ENCODE results near the gene ARHGAP10.

DNA sequence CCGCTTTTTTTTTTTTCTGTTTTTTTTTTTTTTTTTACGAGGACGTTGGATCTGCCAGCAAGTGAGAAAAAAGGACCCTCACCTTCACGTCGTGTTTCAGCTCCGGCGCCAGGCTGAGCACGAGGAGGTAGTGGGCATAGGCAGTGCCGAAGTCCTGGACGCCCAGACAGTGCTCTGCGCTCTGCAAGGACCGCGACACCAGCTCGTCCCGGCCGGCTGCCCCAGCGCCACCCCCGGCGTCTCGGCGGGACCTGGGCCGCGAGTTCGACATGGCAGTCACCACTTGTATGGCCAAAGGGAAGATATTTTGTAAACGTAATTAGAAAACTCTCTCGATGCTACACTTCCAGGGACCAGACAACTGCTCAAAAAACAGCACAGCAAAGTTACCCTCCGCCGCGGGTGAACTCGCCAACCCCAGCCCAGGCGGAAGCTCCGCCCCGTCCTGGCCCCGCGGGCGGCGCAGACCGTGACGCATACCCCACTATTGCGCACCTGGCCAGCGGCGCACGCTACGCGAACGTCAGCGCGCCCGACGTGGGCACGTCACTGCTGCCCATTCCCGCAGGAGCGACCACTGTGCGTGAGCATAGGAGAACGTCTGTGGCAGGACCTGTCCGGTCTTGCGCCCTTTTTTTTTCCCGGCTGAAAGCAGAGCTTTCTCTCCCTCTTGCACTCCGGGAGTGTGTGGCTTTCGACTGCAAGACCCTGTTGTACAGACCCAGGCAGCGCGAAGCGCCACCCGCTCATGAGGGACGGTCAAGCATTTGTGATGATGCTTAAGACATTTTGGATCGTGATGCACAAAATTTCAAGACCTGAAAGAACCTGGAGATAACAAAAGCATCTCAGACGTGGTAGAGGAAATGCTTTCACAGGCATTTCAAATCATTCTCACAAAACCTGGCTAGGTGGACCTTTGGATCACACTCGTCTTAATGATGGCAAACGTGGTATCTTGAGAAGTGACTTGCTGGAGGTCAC, 47.9 kb upstream of the ARHGAP10 start, which contains the start of gene PRMT9:
- TF ChIP-seq, protein P1, sequence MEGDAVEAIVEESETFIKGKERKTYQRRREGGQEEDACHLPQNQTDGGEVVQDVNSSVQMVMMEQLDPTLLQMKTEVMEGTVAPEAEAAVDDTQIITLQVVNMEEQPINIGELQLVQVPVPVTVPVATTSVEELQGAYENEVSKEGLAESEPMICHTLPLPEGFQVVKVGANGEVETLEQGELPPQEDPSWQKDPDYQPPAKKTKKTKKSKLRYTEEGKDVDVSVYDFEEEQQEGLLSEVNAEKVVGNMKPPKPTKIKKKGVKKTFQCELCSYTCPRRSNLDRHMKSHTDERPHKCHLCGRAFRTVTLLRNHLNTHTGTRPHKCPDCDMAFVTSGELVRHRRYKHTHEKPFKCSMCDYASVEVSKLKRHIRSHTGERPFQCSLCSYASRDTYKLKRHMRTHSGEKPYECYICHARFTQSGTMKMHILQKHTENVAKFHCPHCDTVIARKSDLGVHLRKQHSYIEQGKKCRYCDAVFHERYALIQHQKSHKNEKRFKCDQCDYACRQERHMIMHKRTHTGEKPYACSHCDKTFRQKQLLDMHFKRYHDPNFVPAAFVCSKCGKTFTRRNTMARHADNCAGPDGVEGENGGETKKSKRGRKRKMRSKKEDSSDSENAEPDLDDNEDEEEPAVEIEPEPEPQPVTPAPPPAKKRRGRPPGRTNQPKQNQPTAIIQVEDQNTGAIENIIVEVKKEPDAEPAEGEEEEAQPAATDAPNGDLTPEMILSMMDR (IDR thresholded peaks at IDR 0.05): no peak
- no peak for TF ChIP-seq EZH2 (IDR thresholded peaks at IDR 0.05; ENCODE audit: borderline replicate concordance, insufficient read depth, low read depth, low read length, poor library complexity, severe bottlenecking)

All from B cell (primary cell).